Mesenteric fat pad (tissue), 1 donor: Measurements from ENCODE around the gene NOVA2. TPM values are rescaled to one million over a fixed set of nuclear protein-coding genes. Genes with fewer than 3 reads are reported as not detected.
A peak's percentile ranks its signal among the peaks of the same experiment; 100 is the strongest.

ENCODE experiments used
- DNase-seq: peaks from one replicate; pipeline ENCODE4 v3.0.0-alpha.2; 2020; ENCODE audit warnings: low spot score
- total RNA-seq: library from RNA; stranded (reverse); fragmentation: NEBNext Ultra II Directional; extraction: Animal tissue kit (Norgen Biotek cat#: 25700); gene quantifications from one replicate; pipeline ENCODE4 v1.2.1, GENCODE V29; 2021
- donor health status: DM: yes; HTN: yes; CAD: no.

The NOVA2 gene
- total RNA-seq, 1 donor from 2014 or later: 15.4 TPM

DNA sequence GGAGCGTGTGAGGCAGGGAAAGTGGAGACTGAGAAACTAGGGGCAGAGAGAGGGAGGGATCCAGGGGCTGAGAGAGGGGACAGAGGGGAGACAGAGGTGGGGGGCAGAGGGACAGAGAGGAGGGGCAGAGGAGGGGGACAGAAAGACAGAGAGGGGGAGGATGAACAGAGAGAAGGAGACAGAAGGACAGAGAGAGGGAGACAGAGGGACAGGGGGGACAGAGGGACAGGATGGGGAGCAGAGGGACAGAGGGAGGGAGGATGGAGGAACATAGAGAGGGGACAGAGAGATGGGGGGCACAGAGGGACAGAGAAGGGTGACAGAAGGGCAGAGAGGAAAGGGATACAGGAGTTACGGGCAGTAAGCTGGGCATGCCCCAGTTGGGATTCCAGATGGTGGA lies 44.4 kb downstream of the NOVA2 start:
- no peak for DNase-seq

DNA sequence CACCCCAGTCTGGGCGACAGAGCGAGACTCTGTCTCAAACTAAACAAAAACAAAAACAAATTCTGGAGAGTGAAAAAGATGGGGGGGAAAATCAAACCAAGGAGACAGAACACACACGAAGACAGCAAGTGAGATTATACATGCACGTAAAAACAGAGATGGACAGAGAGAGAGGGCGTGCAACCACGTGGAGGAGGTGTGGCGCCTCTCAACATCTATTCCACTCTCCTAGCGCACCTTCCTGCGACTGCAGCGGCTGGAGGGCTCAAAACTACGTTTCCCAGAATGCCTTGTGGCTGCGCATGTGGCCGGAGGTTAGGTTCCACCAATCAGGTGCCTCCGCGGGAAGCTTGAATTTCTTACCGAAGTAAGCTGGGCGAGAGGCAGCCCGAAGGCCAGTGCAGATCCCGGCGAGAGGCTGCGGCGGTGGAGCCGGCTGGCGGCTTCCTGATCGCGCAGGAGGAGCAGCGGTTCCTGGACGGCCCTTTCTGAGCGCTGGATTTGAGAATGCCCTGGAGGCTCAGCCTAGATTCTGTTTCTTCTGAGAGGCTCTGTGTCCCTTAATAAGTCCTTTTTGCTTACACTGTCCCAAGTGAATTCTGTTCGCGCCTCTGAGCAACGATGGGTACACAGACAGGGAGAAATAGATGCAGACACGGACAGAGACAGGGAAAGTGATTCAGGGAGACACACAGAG lies 46.0 kb downstream of the NOVA2 start:
- DNase-seq: peak; percentile 92

DNA sequence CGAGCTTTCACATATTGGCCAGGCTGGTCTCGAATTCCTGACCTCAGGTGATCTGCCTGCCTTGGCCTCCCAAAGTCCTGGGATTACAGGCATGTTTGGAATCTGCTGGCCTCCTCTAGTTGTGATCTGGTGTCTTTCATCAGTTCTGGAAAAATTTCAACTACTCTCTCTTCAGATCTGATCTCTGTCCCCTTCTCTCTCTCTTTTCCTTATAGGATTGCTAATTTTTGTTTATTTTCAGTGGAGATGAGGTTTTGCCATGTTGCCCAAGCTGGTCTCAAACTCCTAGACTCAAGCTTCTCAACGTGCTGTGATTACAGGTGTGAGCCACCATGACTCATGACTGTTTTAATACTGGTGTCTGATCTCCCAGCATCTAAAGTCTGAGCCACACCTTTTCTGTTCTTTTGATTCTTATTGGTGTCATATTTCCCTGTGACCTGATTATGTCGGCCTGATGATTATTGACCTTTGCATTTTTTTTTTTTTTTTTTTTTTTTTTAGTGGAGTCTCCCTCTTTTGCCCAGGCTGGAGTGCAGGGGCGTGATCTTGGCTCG lies 48.7 kb downstream of the NOVA2 start:
- DNase-seq: no peak

DNA sequence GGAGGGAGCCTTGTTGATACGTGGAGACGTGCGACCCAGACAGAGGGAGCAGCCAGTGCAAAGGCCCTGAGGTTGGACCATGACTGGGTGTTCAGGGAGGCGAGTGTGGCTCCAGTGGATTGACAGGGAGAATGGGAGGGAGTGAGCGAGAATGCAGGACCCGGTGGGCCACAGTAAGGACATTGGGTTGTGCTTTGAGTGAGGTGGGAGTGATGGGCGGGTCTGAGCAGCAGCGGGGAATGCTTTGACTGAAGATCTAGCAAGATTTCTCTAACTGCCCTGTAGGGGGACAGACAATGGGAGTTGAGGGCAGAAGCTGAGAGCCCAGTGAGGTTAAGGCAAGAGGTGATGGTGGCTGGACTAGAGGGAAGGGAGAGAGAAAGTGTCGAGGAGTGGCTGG lies 51.4 kb downstream of the NOVA2 start:
- no peak for DNase-seq

DNA sequence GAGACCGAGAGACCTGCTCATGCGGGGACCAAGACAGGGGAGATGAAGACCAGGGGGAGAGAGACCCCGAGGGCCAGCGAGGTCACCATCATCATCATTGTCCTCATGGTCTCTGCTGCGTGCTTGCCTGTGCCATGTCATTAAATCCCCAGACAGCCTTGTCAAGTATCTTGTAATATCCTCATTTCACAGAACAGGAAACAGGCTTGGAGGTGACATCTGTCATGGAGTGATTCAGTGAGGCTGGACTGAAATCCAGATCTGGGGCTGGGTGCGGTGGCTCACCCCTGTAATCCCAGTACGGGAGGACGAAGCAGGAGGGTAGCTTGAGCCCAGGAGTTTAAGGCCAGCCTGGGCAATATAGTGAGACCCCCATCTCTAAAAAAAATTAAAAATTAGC lies 53.2 kb downstream of the NOVA2 start:
- no peak for DNase-seq

DNA sequence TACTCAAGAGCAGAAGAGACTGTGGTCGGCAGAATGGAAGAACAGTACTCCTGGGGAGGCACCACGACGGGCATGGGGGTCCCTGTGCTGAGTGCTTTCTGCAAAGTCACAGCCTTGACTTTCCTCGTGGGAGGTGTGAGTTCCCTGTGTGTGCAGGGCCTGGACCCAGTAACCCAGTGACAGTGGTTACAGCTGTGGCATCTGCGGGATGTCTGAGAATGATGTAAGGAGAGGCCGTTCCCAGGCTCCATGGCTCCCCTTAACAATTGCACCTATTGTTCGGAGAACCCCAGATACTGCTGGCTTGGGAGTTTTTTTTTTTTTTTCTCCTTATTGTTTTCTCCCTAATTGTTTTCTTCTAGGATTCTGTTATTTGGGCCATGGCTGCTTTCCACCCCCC lies 54.0 kb downstream of the NOVA2 start:
- no peak for DNase-seq

DNA sequence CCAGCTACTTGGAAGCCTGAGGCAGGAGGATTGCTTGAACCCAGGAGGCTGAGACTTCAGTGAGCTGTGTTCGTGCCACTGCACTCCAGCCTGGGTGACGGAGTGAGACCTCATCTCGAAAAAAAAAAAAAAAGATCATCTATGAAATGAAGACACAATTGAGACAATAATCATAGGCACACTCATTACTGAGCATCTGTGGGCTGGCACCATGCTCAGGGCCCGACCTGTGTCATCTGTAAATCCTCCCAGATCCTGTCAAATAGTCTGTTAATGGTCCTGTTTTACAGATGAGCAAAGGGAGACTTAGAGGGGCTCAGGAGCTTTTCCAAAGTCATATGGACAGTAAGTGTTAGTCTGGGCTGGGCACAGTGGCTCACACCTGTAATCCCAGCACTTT lies 54.9 kb downstream of the NOVA2 start:
- DNase-seq: no peak

DNA sequence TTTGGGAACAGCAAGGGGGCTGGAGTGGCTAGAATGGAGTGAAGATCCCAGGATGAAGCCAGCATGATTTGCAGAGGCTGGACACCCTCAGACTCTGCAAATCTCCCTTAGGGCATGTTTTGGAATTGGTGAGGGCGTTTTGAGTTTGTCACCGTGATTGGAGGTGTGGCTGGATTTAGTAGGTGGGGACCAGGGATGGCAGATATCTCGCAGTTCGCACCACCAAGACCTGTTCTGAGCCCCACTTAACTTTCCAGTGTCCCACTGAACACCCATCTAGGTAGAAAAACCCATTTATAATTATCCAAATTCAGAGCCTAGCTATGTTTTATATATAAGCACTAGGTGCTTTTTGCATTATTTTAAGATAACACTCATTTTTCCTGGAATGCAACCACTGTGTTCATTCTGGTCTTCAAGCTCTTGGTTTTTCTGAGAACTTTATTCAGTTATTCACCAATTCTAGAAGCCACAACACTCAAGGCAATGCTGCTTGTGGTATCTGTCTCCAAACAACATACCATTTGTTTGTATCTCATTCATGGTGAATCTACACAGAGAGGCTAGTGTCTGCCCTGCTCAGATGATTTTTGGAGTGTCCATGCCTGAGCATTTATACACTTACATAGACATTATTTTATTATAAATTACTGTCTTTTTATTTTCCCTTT lies 56.1 kb downstream of the NOVA2 start:
- DNase-seq: no peak

DNA sequence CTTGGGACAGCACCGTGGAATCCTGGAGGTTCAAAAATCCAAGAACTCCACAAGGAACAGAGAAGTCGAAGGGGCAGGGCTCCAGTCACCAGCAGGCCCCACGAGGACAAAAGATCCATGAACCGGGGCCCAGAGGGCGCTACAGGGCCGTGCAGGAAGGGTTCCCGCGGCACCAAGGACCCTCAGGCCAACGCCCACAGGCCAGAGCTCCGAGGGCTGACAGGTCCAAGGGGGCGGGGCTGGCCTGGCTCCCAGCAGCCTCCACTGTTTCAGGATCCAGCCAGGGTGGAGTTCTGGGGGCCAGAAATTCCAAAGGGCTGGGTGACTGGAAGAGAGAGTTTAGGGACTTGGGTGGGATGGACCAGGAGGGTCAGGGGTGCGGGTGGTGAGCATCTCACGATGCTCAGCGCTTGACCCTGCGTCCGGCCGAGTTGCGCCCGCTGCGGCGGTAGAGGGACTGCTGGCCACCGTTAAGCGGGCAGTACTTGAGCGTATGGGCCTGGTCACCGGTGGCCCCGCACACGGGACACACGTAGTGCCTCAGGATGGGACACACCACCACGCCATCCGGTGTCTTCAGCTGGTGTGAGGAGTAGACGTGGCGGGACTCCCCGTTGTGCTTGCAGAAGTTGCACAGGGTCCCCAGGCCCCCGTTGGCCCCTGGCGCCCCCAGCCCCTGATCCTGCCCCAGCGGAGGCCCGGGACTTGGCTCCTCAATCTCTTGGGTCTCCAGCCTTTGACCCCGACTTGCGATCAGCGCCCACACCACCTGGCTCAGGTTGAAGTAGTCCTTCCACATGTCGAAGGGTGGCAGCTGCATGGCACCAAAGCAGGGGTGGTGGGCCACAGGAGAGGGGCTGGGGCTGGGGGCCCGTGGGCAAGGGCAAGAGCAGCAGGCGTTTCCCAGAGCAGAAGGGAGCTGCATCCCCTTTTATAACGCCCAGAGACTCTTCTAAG lies 59.5 kb downstream of the NOVA2 start, which contains the start of gene NANOS2:
TSS of gene NANOS2 (minus strand) at position 905 of the 957 bp plus-strand sequence. CDS start at position 820, 85 bp downstream.
- DNase-seq: no peak

DNA sequence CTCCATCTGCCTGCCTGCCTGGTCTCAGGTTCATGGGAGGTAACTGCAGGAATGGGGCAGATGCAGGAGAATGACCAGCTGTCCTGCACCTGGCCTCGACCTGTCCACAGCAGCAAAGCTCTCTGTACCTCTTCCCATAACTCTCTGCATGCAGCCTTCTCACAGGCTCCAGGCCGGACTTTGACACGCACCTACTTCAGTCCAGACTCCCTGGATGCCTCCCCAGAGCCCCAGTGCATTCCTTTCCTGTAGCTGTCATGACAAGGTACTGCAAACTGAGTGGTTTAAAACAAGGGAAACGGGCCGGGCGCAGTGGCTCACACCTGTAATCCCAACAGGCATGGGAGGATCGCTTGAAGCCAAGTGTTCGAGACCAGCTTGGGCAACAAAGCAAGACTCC lies 62.4 kb downstream of the NOVA2 start:
- DNase-seq: no peak

DNA sequence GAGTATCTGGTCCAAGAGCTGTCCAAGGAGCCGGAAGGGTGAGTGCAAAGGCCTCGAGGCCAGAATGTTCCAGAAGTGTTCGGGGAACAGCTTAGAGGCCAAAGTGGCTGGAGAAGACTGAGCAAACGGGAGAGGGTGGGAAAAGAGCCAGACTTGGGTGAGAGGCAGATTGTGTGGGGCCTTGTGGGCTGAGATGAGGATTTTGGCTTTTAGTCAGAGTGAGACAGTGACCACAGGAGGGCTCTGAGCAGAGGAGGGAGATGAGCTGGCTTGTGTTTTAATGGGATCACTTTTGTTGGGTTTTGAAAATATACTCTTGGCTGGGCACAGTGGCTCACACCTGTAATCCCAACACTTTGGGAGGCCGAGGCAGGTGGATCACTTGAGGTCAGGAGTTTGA lies 64.7 kb downstream of the NOVA2 start:
- DNase-seq: no peak

DNA sequence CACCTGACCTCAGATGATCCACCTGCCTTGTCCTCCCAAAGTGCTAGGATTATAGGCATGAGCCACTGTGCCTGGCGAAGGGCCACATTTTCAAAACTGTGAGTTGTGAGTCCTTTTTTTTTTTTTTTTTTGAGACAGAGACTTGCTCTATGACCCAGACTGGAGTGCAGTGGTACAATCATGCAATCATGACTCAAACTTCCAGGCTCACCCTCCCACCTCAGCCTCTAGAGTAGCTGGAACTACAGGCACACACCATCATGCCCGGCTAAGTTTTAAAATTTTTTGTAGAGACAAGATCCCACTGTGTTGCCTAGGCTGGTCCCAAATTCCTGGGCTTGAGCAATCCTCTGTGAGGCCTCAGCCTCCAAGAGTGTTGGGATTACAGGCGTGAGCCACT lies 67.4 kb downstream of the NOVA2 start:
- no peak for DNase-seq

DNA sequence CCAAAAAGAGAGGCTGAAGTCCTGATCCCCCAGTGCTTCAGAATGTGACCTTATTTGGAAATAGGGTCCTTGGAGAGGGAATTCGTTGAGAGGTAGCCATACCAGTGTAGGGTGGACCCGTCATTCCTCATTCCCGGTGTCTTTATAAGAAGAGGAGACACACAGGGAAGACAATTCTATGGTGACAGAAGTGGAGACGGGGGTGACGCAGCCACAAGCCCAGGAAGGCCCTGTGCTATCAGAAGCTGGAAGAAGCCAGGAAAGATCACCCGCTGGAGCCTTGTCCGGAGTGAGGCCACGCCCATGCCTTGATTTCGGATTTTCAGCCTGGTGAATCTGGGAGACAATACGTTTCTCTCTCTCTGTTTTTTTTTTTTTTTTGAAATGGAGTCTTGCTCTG lies 68.7 kb downstream of the NOVA2 start:
- DNase-seq: no peak

DNA sequence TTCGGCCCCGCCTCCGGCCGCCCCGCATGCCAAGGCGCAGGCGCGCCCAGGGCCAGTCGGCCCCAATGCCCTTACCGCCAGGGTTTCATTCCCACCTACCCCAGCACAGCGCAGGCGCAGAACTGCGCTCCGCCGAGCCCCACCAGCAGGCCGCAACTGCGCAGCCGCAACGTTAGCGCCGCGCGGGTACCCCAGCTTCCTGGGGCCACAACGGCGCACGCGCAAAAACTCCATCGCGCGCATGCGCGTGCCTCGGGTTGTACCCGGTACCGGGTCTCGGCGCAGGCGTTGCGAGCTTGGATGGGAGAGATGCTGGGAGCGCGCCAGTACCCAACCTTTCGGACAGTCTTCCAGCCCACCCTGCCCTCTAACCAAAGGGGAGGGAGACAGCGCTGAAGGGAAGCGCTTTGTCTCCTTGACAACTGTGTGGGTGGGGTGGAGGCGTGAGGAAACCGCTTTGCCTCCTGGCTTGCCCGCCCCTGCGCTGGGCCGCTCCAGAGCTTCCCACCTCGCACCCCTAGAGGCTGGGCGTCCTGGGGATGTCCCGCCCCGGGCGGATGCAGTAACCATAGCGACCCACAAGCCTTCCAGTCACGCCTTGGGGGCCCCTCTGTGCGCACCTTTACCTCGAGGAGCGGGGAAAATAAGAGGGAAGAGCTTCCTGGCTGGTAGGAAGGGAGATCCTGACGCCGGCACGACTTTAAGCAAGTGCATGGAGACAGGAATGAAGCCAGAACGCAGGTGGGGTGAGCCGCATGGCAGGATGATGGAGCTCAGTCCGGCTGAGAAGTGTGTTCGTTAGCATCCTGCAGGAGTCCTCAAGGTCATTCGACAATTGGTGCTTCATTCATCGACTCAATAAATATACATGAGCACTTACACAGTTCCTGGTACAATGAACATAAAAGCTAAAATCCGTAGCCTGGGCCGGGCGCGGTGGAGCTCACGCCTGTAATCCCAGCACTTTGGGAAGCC lies 70.7 kb downstream of the NOVA2 start:
- DNase-seq: peak; percentile 100

DNA sequence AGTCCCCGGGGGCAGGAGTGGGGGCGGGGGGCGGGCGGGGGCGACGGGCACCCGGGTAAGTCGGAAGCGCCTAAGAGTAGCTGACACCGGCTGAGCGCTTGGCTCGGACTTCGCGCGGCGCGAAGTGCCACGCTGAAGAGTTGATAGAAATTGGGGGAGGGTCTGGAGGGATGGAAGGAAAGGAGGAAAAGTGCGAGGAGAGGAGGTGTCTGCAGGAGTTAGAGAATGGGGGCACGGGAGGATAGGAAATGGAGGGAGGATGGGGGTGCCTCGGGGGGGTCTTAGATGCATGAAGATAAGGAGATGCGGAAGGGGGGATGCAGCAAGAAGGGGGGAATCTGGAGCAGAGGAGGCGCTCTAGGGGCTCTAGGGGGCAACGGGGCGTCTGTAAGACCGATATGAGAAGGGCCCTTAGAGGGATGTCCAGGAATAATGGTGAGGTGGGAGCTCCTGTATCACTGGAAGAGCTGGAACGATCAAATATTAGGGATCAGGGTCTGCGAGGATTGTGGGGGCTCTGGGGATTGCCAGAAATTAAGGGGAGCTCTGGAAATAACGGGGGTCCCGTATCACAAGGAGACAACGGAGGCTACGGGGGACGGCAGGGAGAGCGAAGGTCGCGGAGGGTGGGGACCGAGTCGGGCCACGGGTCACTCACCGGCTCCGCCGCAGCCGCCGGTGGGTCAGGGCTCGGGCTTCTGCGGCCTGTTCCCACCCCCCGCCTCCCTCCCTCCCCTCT lies 71.6 kb downstream of the NOVA2 start, which contains the start of gene MYPOP:
TSS of gene MYPOP (minus strand) at position 702 of the 739 bp plus-strand sequence. CDS start 840 bp downstream, outside the sequence.
- DNase-seq: no peak

DNA sequence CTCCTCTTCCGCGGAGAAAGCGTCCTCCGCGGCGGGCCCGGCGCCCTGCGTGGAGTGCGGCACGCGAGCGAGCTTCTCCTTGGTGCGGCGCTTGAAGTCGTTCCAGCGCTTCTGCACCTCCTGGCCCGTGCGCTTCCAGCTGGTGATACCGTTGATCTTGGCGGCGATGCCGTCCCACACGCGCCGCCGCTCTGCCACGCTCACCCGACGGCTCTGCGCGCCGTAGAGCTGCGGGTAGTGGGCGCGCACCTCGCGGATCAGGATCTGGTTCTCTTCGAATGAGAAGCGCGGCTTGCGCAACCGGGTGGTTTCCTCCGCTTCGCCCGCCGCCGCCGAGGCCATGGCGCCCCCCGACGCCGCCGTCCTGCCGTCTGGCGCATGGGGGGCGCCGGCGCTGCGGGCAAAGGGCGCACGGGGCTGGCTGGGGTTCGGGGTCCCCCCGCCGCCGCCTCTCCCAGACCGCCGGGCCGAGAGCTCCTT lies 72.2 kb downstream of the NOVA2 start:
- no peak for DNase-seq

DNA sequence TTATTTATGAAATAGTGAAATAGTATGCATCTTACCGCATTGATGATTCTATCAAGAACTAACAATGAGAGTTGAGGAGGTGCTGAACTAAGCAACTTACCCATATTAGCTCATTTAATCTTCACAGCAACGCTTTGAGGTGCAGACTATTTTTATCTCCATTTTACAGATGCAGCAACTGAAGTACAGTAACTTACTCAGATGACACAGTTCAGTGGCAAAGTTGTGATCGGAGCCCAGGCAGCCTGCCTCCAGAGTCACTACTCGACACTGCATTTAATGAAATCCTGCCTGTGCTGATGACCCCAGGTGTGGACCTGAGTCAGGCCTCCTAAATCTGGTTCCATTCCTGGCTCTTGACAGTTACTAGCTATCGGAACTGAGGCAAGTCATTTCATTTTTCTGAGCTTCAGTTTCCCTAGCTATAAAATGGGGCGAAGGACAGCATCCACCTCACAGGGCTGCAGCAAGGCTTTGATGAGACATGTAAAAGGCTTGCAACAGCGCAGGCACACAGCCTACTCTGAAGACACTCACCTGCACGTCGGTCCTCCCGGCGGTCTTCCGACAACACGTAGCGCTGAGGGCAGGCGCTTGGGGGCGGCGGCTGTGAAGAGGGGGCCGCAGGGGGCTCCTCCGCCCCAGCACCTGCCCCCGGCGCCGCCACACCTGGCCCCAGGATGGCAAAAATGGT lies 72.8 kb downstream of the NOVA2 start:
- DNase-seq: no peak

DNA sequence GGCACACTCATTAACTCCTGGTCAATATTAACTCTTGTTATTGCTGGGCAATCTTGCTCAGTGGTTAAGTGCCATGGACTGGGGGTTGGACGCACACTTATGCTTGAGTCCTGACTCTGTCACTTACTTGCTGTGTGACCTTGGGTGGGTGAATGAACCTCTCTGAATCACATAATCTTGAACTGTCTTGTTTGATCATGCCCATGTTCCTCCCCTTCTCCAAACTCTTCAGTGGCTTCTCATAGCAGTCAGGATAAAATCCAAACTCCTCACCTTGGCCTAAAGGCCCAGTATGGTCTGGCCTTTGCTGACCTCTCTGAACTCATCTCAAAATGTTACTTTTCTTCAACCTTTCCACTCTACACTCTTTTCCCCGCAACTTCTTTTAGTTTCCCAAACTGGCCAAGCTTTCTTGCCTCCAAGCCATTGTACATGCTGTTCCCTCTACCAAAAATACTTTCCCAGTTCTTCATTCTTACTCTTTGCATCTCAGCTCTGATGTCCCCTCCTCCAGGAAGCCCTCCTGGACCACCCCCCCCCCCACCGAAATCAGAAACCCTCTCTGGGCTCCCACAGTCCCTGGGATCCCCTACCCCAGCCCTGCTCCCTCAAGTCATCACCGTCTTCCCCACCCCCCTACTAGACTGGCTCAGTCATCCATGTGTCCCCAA lies 73.6 kb downstream of the NOVA2 start:
- no peak for DNase-seq
